Astrocyte of the cerebellum (primary cell): Measurements from ENCODE around the gene UBE2Q2.
"Not testable (repeated sequence)": the region's sequence is repeated elsewhere in the genome, so short reads cannot be mapped to it uniquely, and the experiment has no call there.

ENCODE experiments used
- DNase-seq: peaks from one replicate; pipeline ENCODE4 v3.0.0-alpha.2; 2011; ENCODE audit warnings: low read depth
- H3K4me3 ChIP-seq: 2 replicates; pipeline ENCODE4 v1.5.1; 2011; ENCODE audit warnings: mild to moderate bottlenecking, low read depth, low read length, moderate library complexity
- in situ Hi-C: cut with HindIII; loops from 2 replicates; pipeline ENCODE4 v1.10.0; 2017; ENCODE audit warnings: low sequenced_read_pairs
- TF ChIP-seq, protein P1 (sequence below): IDR thresholded peaks from 2 replicates; pipeline ENCODE4 v1.5.1; 2012; ENCODE audit warnings: low read length, low read depth, moderate library complexity, mild to moderate bottlenecking; ENCODE audit errors: missing control alignments

The UBE2Q2 gene

DNA sequence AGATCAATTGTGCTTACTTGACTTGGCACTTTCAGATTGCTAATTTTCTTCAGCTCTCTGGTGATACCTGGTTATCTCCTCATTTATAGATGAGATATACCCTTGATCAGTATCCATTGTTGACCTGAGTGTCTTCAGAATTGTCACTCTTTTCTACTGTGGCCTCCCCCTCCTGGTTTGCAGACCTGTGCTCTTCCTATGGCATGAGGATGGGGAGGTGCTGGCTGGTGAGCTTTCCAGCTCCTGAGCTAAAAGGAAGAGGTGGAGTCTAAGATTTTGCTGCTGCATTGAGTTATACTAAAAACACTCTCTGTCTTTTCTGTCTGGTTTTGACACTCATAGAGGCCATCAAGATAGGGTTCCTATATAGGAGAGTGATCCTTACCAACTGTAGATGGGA is 23.7 kb downstream of the UBE2Q2 start:
- no peak for DNase-seq
- in situ Hi-C loops: no loop called here
- no peak overlapping the region for H3K4me3 ChIP-seq
- TF ChIP-seq, protein P1, sequence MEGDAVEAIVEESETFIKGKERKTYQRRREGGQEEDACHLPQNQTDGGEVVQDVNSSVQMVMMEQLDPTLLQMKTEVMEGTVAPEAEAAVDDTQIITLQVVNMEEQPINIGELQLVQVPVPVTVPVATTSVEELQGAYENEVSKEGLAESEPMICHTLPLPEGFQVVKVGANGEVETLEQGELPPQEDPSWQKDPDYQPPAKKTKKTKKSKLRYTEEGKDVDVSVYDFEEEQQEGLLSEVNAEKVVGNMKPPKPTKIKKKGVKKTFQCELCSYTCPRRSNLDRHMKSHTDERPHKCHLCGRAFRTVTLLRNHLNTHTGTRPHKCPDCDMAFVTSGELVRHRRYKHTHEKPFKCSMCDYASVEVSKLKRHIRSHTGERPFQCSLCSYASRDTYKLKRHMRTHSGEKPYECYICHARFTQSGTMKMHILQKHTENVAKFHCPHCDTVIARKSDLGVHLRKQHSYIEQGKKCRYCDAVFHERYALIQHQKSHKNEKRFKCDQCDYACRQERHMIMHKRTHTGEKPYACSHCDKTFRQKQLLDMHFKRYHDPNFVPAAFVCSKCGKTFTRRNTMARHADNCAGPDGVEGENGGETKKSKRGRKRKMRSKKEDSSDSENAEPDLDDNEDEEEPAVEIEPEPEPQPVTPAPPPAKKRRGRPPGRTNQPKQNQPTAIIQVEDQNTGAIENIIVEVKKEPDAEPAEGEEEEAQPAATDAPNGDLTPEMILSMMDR: no peak

DNA sequence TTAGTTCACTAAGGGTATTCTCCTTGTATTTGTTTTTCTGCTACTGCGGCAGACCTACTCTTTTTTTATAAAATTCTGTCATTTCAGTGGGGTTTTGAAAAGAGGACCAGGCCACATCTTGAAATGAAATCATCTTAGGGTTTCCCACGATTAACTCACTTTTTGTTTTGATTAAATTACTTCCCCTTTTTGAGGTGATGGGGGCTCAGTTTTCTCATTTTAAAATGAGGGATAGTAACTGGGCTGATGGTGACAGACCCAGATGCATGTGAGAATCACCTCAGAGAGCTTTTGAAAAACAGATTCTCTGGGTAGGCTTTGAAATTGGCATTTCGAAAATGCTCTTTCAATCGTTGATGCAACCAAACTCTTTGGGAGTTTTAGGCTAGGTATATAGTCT is 24.2 kb downstream of the UBE2Q2 start:
- in situ Hi-C loops: no loop called here
- TF ChIP-seq, protein P1: no peak
- no peak overlapping the region for H3K4me3 ChIP-seq
- DNase-seq: no peak

DNA sequence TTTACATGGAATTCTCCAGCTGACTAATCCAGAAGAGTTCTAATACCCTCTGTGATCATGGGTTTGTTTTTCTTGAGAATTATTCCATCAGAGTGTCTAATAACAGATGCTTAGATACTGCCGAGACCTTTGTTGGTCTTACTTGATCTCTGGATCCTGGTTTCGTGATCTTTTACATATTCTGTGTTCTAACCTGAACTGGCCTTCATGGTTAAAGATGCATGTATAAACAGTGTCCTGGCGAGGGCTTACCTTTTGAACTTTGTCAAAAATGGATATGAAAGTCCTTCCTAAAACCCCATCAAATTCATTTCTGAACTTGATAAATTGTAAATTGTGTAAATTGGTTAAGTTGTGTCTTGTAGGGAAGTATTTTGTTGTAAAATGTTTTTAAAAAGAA is 24.8 kb downstream of the UBE2Q2 start:
- no peak overlapping the region for H3K4me3 ChIP-seq
- no peak for DNase-seq
- TF ChIP-seq, protein P1: no peak
- in situ Hi-C loops: no loop called here

DNA sequence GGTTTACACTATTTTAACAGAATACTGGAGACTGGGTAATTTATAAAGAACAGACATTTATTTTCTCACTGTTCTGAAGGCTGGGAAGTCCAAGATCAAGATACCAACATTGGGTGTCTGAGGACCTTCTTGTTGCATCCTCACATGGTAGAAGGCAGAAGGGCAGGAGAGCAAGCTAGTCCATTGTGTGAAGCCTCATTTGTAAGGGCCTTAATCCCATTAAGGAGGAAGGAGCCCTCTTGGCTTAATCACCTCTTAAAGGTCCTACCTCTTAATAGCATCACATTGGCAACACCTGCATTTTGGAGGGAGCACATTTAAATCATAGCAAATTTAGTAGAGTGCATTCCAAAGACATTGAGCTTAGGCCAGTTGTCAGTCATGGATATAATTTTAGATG is 26.2 kb downstream of the UBE2Q2 start:
- TF ChIP-seq, protein P1: no peak
- in situ Hi-C loops: no loop called here
- no peak for DNase-seq
- H3K4me3 ChIP-seq: no peak overlapping the region

DNA sequence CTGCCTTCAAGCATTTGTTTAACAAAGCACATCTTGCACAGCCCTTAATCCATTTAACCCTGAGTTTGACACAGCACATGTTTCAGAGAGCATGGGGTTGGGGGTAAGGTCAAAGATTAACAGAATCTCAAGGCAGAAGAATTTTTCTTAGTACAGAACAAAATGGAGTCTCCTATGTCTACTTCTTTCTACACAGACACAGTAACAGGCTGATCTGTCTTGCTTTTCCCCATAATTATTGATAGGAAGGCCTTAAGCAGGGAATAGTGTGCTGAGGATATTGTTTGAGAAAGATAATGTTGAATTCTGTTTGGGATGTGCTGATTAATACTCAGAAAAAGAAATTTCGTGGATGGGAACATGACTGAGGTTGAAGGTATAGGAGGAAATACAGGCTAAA is 28.3 kb downstream of the UBE2Q2 start:
- H3K4me3 ChIP-seq, in situ Hi-C loops, DNase-seq: not testable (repeated sequence)

DNA sequence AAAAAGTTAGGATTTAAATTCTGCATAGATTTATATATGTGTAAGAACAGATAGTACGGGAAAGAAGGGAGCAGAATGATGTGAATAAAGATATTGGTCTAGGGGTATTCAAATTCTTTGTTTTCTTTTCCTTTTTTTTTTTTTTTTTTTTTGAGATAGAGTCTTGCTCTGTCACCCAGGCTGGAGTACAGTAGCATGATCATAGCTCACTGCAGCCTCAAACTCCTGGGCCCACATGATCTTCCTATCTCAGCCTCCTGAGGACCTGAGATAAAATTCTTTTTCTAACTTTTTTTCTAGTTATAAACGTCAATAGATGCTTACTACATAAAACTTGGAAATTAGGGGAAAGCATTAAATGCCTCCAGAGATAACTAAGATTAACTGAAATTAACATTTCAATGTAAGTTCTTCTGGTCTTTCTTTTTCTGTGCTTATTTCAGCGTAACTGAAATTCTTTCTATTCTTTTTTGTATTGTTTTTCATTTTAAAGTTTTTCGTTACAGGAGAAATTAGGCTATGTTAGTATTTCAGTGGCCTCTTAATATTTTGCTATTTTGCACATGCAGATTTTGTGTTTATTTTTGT is 29.2 kb downstream of the UBE2Q2 start:
- no peak overlapping the region for H3K4me3 ChIP-seq
- TF ChIP-seq, protein P1: no peak
- in situ Hi-C loops: no loop called here
- no peak for DNase-seq

DNA sequence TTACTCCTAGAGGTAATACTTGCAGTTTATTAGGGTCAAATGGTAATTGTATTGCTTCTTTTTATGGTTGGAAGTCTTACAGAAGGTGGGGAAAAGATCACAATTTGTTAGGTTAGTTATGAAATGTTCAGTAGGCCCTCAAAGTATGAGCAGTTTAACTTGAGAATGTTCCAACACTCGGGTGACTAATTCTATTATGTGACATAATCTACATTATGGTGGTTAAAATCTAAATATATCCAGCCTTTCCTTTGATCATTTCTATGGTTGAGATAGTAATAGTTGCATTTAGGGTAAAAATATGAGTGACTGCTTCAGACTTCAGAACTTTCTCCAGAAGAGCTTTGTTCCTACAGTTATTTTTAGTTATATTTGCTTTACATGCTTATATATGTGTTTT is 40.8 kb downstream of the UBE2Q2 start:
- peak; percentile 47 for DNase-seq
- TF ChIP-seq, protein P1: no peak
- no peak overlapping the region for H3K4me3 ChIP-seq
- in situ Hi-C loops: no loop called here
